IMR-90 (cell line): ENCODE measurements around the gene TAB2.

ENCODE experiments used
- CEBPB ChIP-seq: IDR thresholded peaks from 2 replicates; pipeline ENCODE4 v1.6.1; 2012; ENCODE audit warnings: low read depth, low read length, improper control_type of control experiment
- CHD1 ChIP-seq: IDR thresholded peaks from 2 replicates; pipeline ENCODE4 v1.6.1; 2012; ENCODE audit warnings: low read depth, low read length, improper control_type of control experiment
- CTCF ChIP-seq: conservative IDR thresholded peaks from 2 replicates; pipeline ENCODE4 v1.5.1; 2012; ENCODE audit warnings: mild to moderate bottlenecking, low read depth, low read length, improper control_type of control experiment
- FOS ChIP-seq: fragments of 150-350 bp; IDR thresholded peaks from 2 replicates; pipeline ENCODE4 v1.6.1; 2016; ENCODE audit warnings: low read depth, low read length
- MXI1 ChIP-seq: IDR thresholded peaks from 2 replicates; pipeline ENCODE4 v1.6.1; 2012; ENCODE audit warnings: low read depth, mild to moderate bottlenecking, low read length, moderate library complexity, borderline replicate concordance
- POLR2A ChIP-seq: IDR thresholded peaks from 2 replicates; pipeline ENCODE4 v1.6.1; 2012; ENCODE audit warnings: mild to moderate bottlenecking, low read depth, low read length
- RAD21 ChIP-seq: IDR thresholded peaks from 2 replicates; pipeline ENCODE4 v1.6.1; 2012; ENCODE audit warnings: low read length, improper control_type of control experiment
- RCOR1 ChIP-seq: IDR thresholded peaks from 2 replicates; pipeline ENCODE4 v1.6.1; 2012; ENCODE audit warnings: mild to moderate bottlenecking, low read length, improper control_type of control experiment; ENCODE audit not compliant: insufficient replicate concordance
- RFX5 ChIP-seq: IDR thresholded peaks from 2 replicates; pipeline ENCODE4 v1.8.0; 2012; ENCODE audit warnings: low read depth, mild to moderate bottlenecking, low read length, moderate library complexity
- SMC3 ChIP-seq: fragments of 150-350 bp; IDR thresholded peaks from 2 replicates; pipeline ENCODE4 v1.6.1; 2016; ENCODE audit warnings: low read depth, mild to moderate bottlenecking, antibody characterized with exemption, low read length, moderate library complexity
- TF ChIP-seq, protein P1 (sequence below): fragments of 150-350 bp; IDR thresholded peaks from 2 replicates; pipeline ENCODE4 v1.6.1; 2016; ENCODE audit warnings: low read depth, mild to moderate bottlenecking, low read length, moderate library complexity, borderline replicate concordance

DNA sequence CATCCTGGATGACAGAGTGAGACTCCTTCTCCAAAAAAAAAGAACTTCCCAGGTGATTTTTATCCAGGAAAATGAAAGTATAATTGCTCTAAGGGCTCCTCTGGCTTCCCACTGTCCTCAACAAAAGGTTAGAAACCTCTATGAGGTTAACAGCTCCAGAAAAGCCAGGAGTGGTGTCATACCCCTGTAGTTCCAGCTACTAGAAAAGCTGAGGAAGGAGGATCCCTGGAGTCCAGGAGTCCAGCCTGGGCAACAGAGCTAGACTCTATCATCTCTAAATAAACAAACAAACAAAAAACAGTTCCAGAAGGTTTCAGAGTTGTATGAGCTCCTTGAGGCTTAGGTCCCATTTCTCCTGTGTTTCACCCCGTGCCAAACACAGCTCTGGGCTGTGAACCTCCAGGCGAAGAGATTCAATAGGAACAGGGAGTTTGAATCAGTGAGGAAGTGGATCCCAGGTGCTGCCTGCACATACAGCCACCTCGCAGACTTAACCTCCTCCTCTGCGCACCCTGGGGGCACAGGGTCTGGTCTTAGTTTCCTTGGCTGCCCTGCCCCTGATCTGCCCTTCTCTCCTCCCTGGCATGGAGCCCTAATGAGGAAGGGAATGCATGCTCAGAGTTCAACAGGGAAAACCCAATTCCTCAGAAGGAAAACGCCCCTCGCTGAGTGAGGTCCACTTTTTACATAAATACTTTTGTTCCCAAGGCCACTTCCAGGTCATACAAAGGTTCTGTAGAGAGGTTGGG is 136.3 kb downstream of the TAB2 start:
- no peak for TF ChIP-seq CTCF
- TF ChIP-seq, protein P1, sequence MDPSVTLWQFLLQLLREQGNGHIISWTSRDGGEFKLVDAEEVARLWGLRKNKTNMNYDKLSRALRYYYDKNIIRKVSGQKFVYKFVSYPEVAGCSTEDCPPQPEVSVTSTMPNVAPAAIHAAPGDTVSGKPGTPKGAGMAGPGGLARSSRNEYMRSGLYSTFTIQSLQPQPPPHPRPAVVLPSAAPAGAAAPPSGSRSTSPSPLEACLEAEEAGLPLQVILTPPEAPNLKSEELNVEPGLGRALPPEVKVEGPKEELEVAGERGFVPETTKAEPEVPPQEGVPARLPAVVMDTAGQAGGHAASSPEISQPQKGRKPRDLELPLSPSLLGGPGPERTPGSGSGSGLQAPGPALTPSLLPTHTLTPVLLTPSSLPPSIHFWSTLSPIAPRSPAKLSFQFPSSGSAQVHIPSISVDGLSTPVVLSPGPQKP: no peak
- no peak for TF ChIP-seq MXI1
- no peak for TF ChIP-seq CEBPB
- no peak for TF ChIP-seq POLR2A
- TF ChIP-seq SMC3: no peak
- no peak for TF ChIP-seq FOS
- TF ChIP-seq RAD21: no peak
- no peak for TF ChIP-seq RCOR1
- no peak for TF ChIP-seq RFX5
- no peak for TF ChIP-seq CHD1
